ENCODE data around the gene LINC00237.

The LINC00237 gene

GRCh38 chr20:21077809-21078345 is 28.3 kb downstream of the LINC00237 start:
- H3K27me3 ChIP-seq (ENCODE audit: control insufficient read depth in 2 of 2, insufficient read depth in 2 of 2, low read length in 2 of 2): peaks cover 2 to 7% of the 10 kb centered on the region in 2 donors
- no peaks in the 10 kb centered on the region for H3K9me3 ChIP-seq (ENCODE audit: control insufficient read depth in 2 of 2, low read length in 2 of 2)
- no peak overlapping the region for H3K27ac ChIP-seq (ENCODE audit: low read depth in 2 of 2, low read length in 2 of 2)
- H3K36me3 ChIP-seq (ENCODE audit: control insufficient read depth in 2 of 2, insufficient read depth in 2 of 2, low read length in 2 of 2): no peaks in the 10 kb centered on the region
- no peak overlapping the region for H3K9ac ChIP-seq (ENCODE audit: low read depth in 1 of 2, low read length in 2 of 2)
- H3K4me3 ChIP-seq (ENCODE audit: low read length in 2 of 2): no peak overlapping the region
- H3K4me1 ChIP-seq (ENCODE audit: control insufficient read depth in 2 of 2, insufficient read depth in 2 of 2, low read length in 2 of 2): no peaks in the 10 kb centered on the region

- Histone ChIP-seq H3K4me1 (ENCODE audit: control insufficient read depth in 2 of 2, insufficient read depth in 2 of 2, low read length in 2 of 2) (no peaks in the 10 kb centered on the region), H3K27me3 (ENCODE audit: control insufficient read depth in 2 of 2, insufficient read depth in 2 of 2, low read length in 2 of 2) (peaks cover 2 to 3% of the 10 kb centered on the region in 2 donors), H3K27ac (ENCODE audit: low read depth in 2 of 2, low read length in 2 of 2) (no peak overlapping the region), H3K4me3 (ENCODE audit: low read length in 2 of 2) (no peak overlapping the region), H3K36me3 (ENCODE audit: control insufficient read depth in 2 of 2, insufficient read depth in 2 of 2, low read length in 2 of 2) (no peaks in the 10 kb centered on the region), H3K9me3 (ENCODE audit: control insufficient read depth in 2 of 2, low read length in 2 of 2) (no peaks in the 10 kb centered on the region), H3K9ac (ENCODE audit: low read depth in 1 of 2, low read length in 2 of 2) (no peak overlapping the region)
Measured at GRCh38 chr20:21076073-21076472, 30.1 kb downstream of the LINC00237 start.

GRCh38 chr20:21075471-21075870 is 30.7 kb downstream of the LINC00237 start:
- H3K4me3 ChIP-seq (ENCODE audit: low read length in 2 of 2): no peak overlapping the region
- H3K9me3 ChIP-seq (ENCODE audit: control insufficient read depth in 2 of 2, low read length in 2 of 2): no peaks in the 10 kb centered on the region
- no peaks in the 10 kb centered on the region for H3K36me3 ChIP-seq (ENCODE audit: control insufficient read depth in 2 of 2, insufficient read depth in 2 of 2, low read length in 2 of 2)
- no peaks in the 10 kb centered on the region for H3K4me1 ChIP-seq (ENCODE audit: control insufficient read depth in 2 of 2, insufficient read depth in 2 of 2, low read length in 2 of 2)
- H3K27me3 ChIP-seq (ENCODE audit: control insufficient read depth in 2 of 2, insufficient read depth in 2 of 2, low read length in 2 of 2): peaks cover 2 to 3% of the 10 kb centered on the region in 2 donors
- H3K9ac ChIP-seq (ENCODE audit: low read depth in 1 of 2, low read length in 2 of 2): no peak overlapping the region
- H3K27ac ChIP-seq (ENCODE audit: low read depth in 2 of 2, low read length in 2 of 2): no peak overlapping the region

GRCh38 chr20:21074605-21075336 is 31.4 kb downstream of the LINC00237 start:
- Histone ChIP-seq H3K4me3 (ENCODE audit: low read length in 2 of 2) (no peak overlapping the region), H3K9ac (ENCODE audit: low read depth in 1 of 2, low read length in 2 of 2) (no peak overlapping the region), H3K4me1 (ENCODE audit: control insufficient read depth in 2 of 2, insufficient read depth in 2 of 2, low read length in 2 of 2) (no peaks in the 10 kb centered on the region), H3K27me3 (ENCODE audit: control insufficient read depth in 2 of 2, insufficient read depth in 2 of 2, low read length in 2 of 2) (peaks cover 2 to 3% of the 10 kb centered on the region in 2 donors), H3K9me3 (ENCODE audit: control insufficient read depth in 2 of 2, low read length in 2 of 2) (no peaks in the 10 kb centered on the region), H3K27ac (ENCODE audit: low read depth in 2 of 2, low read length in 2 of 2) (no peak overlapping the region), H3K36me3 (ENCODE audit: control insufficient read depth in 2 of 2, insufficient read depth in 2 of 2, low read length in 2 of 2) (no peaks in the 10 kb centered on the region)

- H3K27ac ChIP-seq (ENCODE audit: low read depth in 2 of 2, low read length in 2 of 2): no peak overlapping the region
- H3K4me1 ChIP-seq (ENCODE audit: control insufficient read depth in 2 of 2, insufficient read depth in 2 of 2, low read length in 2 of 2): no peaks in the 10 kb centered on the region
- no peaks in the 10 kb centered on the region for H3K27me3 ChIP-seq (ENCODE audit: control insufficient read depth in 2 of 2, insufficient read depth in 2 of 2, low read length in 2 of 2)
- H3K9ac ChIP-seq (ENCODE audit: low read depth in 1 of 2, low read length in 2 of 2): no peak overlapping the region
- no peak overlapping the region for H3K4me3 ChIP-seq (ENCODE audit: low read length in 2 of 2)
- H3K9me3 ChIP-seq (ENCODE audit: control insufficient read depth in 2 of 2, low read length in 2 of 2): no peaks in the 10 kb centered on the region
- H3K36me3 ChIP-seq (ENCODE audit: control insufficient read depth in 2 of 2, insufficient read depth in 2 of 2, low read length in 2 of 2): no peaks in the 10 kb centered on the region
Measured at GRCh38 chr20:21067255-21067654, 38.9 kb downstream of the LINC00237 start.

GRCh38 chr20:21064924-21065323 is 41.2 kb downstream of the LINC00237 start:
- Histone ChIP-seq H3K4me1 (ENCODE audit: control insufficient read depth in 2 of 2, insufficient read depth in 2 of 2, low read length in 2 of 2) (no peaks in the 10 kb centered on the region), H3K27ac (ENCODE audit: low read depth in 2 of 2, low read length in 2 of 2) (no peak overlapping the region), H3K4me3 (ENCODE audit: low read length in 2 of 2) (no peak overlapping the region), H3K9me3 (ENCODE audit: control insufficient read depth in 2 of 2, low read length in 2 of 2) (no peaks in the 10 kb centered on the region), H3K9ac (ENCODE audit: low read depth in 1 of 2, low read length in 2 of 2) (no peak overlapping the region), H3K36me3 (ENCODE audit: control insufficient read depth in 2 of 2, insufficient read depth in 2 of 2, low read length in 2 of 2) (no peaks in the 10 kb centered on the region), H3K27me3 (ENCODE audit: control insufficient read depth in 2 of 2, insufficient read depth in 2 of 2, low read length in 2 of 2) (no peaks in the 10 kb centered on the region)

GRCh38 chr20:21063276-21063675 is 42.9 kb downstream of the LINC00237 start:
- no peak overlapping the region for H3K4me3 ChIP-seq (ENCODE audit: low read length in 2 of 2)
- no peaks in the 10 kb centered on the region for H3K4me1 ChIP-seq (ENCODE audit: control insufficient read depth in 2 of 2, insufficient read depth in 2 of 2, low read length in 2 of 2)
- H3K9me3 ChIP-seq (ENCODE audit: control insufficient read depth in 2 of 2, low read length in 2 of 2): no peaks in the 10 kb centered on the region
- H3K27ac ChIP-seq (ENCODE audit: low read depth in 2 of 2, low read length in 2 of 2): no peak overlapping the region
- no peaks in the 10 kb centered on the region for H3K36me3 ChIP-seq (ENCODE audit: control insufficient read depth in 2 of 2, insufficient read depth in 2 of 2, low read length in 2 of 2)
- no peaks in the 10 kb centered on the region for H3K27me3 ChIP-seq (ENCODE audit: control insufficient read depth in 2 of 2, insufficient read depth in 2 of 2, low read length in 2 of 2)
- no peak overlapping the region for H3K9ac ChIP-seq (ENCODE audit: low read depth in 1 of 2, low read length in 2 of 2)

- H3K9me3 ChIP-seq (ENCODE audit: control insufficient read depth in 2 of 2, low read length in 2 of 2): no peaks in the 10 kb centered on the region
- no peaks in the 10 kb centered on the region for H3K27me3 ChIP-seq (ENCODE audit: control insufficient read depth in 2 of 2, insufficient read depth in 2 of 2, low read length in 2 of 2)
- H3K4me1 ChIP-seq (ENCODE audit: control insufficient read depth in 2 of 2, insufficient read depth in 2 of 2, low read length in 2 of 2): no peaks in the 10 kb centered on the region
- H3K27ac ChIP-seq (ENCODE audit: low read depth in 2 of 2, low read length in 2 of 2): no peak overlapping the region
- H3K9ac ChIP-seq (ENCODE audit: low read depth in 1 of 2, low read length in 2 of 2): no peak overlapping the region
- H3K36me3 ChIP-seq (ENCODE audit: control insufficient read depth in 2 of 2, insufficient read depth in 2 of 2, low read length in 2 of 2): no peaks in the 10 kb centered on the region
- H3K4me3 ChIP-seq (ENCODE audit: low read length in 2 of 2): no peak overlapping the region
Measured at GRCh38 chr20:21053002-21053762, 53.0 kb downstream of the LINC00237 start.

GRCh38 chr20:21052686-21053001 is 53.5 kb downstream of the LINC00237 start:
- Histone ChIP-seq H3K27me3 (ENCODE audit: control insufficient read depth in 2 of 2, insufficient read depth in 2 of 2, low read length in 2 of 2) (no peaks in the 10 kb centered on the region), H3K4me3 (ENCODE audit: low read length in 2 of 2) (no peak overlapping the region), H3K4me1 (ENCODE audit: control insufficient read depth in 2 of 2, insufficient read depth in 2 of 2, low read length in 2 of 2) (no peaks in the 10 kb centered on the region), H3K9ac (ENCODE audit: low read depth in 1 of 2, low read length in 2 of 2) (no peak overlapping the region), H3K36me3 (ENCODE audit: control insufficient read depth in 2 of 2, insufficient read depth in 2 of 2, low read length in 2 of 2) (no peaks in the 10 kb centered on the region), H3K9me3 (ENCODE audit: control insufficient read depth in 2 of 2, low read length in 2 of 2) (no peaks in the 10 kb centered on the region), H3K27ac (ENCODE audit: low read depth in 2 of 2, low read length in 2 of 2) (no peak overlapping the region)

- no peaks in the 10 kb centered on the region for H3K36me3 ChIP-seq (ENCODE audit: control insufficient read depth in 2 of 2, insufficient read depth in 2 of 2, low read length in 2 of 2)
- peaks cover 0 to 2% of the 10 kb centered on the region in 2 donors for H3K27me3 ChIP-seq (ENCODE audit: control insufficient read depth in 2 of 2, insufficient read depth in 2 of 2, low read length in 2 of 2)
- H3K4me3 ChIP-seq (ENCODE audit: low read length in 2 of 2): no peak overlapping the region
- H3K9ac ChIP-seq (ENCODE audit: low read depth in 1 of 2, low read length in 2 of 2): no peak overlapping the region
- H3K27ac ChIP-seq (ENCODE audit: low read depth in 2 of 2, low read length in 2 of 2): no peak overlapping the region
- H3K4me1 ChIP-seq (ENCODE audit: control insufficient read depth in 2 of 2, insufficient read depth in 2 of 2, low read length in 2 of 2): no peaks in the 10 kb centered on the region
- H3K9me3 ChIP-seq (ENCODE audit: control insufficient read depth in 2 of 2, low read length in 2 of 2): no peaks in the 10 kb centered on the region
Measured at GRCh38 chr20:21052241-21052640, 53.9 kb downstream of the LINC00237 start.

Measured in mucosa of rectum (tissue), 2 donors.